Activated CD4-positive, alpha-beta T cell treated with anti-CD3 and anti-CD28 coated beads, Interleukin-10, Interleukin-2, amounts not matched to agents 100 ng/mL and 50 ng/mL, durations not matched to agents 16 hours and 8 hours (primary cell): Measurements from ENCODE around the gene DDO.

Experiments used
- DNase-seq: peaks from one replicate; pipeline ENCODE4 v3.0.0-alpha.2; 2020

The DDO gene

GRCh38 chr6:110419028-110419739, 3.8 kb upstream of the DDO start:
- DNase-seq: no peak

GRCh38 chr6:110418594-110418993, 3.2 kb upstream of the DDO start:
- DNase-seq: no peak

GRCh38 chr6:110414669-110415068, 706 bp downstream of the DDO start:
- DNase-seq: no peak

GRCh38 chr6:110412360-110412759, 3.0 kb downstream of the DDO start:
- DNase-seq: no peak

- DNase-seq: no peak
Measured at GRCh38 chr6:110410511-110410910, 4.9 kb downstream of the DDO start.

- DNase-seq: no peak
Measured at GRCh38 chr6:110409794-110410193, 5.6 kb downstream of the DDO start.

- no peak for DNase-seq
Measured at GRCh38 chr6:110408901-110409300, 6.5 kb downstream of the DDO start.

GRCh38 chr6:110404607-110405006, 10.8 kb downstream of the DDO start:
- no peak for DNase-seq

- DNase-seq: no peak
Measured at GRCh38 chr6:110401585-110402176, 13.7 kb downstream of the DDO start.

GRCh38 chr6:110400208-110400607, 15.2 kb downstream of the DDO start:
- no peak for DNase-seq

GRCh38 chr6:110399219-110400071, 15.9 kb downstream of the DDO start:
- DNase-seq: no peak

- no peak for DNase-seq
Measured at GRCh38 chr6:110398778-110399177, 16.6 kb downstream of the DDO start.

GRCh38 chr6:110395221-110395620, 20.2 kb downstream of the DDO start:
- no peak for DNase-seq

- DNase-seq: no peak
Measured at GRCh38 chr6:110394409-110394808, 21.0 kb downstream of the DDO start.

GRCh38 chr6:110392727-110393126, 22.6 kb downstream of the DDO start:
- no peak for DNase-seq

GRCh38 chr6:110390404-110390803, 25.0 kb downstream of the DDO start:
- no peak for DNase-seq

GRCh38 chr6:110389689-110390382, 25.5 kb downstream of the DDO start:
- no peak for DNase-seq

- no peak for DNase-seq
Measured at GRCh38 chr6:110387986-110388385, 27.4 kb downstream of the DDO start.

- DNase-seq: no peak
Measured at GRCh38 chr6:110385458-110385863, 29.9 kb downstream of the DDO start.

- no peak for DNase-seq
Measured at GRCh38 chr6:110378552-110378951, 36.8 kb downstream of the DDO start.

- DNase-seq: no peak
Measured at GRCh38 chr6:110369066-110369465, 46.3 kb downstream of the DDO start.

- DNase-seq: no peak
Measured at GRCh38 chr6:110368284-110368683, 47.1 kb downstream of the DDO start.

GRCh38 chr6:110367825-110368224, 47.5 kb downstream of the DDO start:
- DNase-seq: no peak
